NB4 (cell line): ENCODE measurements around the gene CHML.

Source experiments
- MAX ChIP-seq: IDR thresholded peaks from 2 replicates; pipeline ENCODE4 v1.6.1; 2011; ENCODE audit warnings: low read depth, low read length
- POLR2A ChIP-seq: IDR thresholded peaks from 2 replicates; pipeline ENCODE4 v1.6.1; 2011; ENCODE audit warnings: mild to moderate bottlenecking; ENCODE audit not compliant: insufficient read length; ENCODE audit errors: extremely low read depth
- TF ChIP-seq, protein P1 (sequence below): IDR thresholded peaks from one replicate; pipeline ENCODE4 v1.5.1; 2012; ENCODE audit warnings: low read depth, low read length

GRCh38 chr1:241610056-241610815, 29.9 kb downstream of the CHML start:
- TF ChIP-seq POLR2A: no peak
- TF ChIP-seq, protein P1, sequence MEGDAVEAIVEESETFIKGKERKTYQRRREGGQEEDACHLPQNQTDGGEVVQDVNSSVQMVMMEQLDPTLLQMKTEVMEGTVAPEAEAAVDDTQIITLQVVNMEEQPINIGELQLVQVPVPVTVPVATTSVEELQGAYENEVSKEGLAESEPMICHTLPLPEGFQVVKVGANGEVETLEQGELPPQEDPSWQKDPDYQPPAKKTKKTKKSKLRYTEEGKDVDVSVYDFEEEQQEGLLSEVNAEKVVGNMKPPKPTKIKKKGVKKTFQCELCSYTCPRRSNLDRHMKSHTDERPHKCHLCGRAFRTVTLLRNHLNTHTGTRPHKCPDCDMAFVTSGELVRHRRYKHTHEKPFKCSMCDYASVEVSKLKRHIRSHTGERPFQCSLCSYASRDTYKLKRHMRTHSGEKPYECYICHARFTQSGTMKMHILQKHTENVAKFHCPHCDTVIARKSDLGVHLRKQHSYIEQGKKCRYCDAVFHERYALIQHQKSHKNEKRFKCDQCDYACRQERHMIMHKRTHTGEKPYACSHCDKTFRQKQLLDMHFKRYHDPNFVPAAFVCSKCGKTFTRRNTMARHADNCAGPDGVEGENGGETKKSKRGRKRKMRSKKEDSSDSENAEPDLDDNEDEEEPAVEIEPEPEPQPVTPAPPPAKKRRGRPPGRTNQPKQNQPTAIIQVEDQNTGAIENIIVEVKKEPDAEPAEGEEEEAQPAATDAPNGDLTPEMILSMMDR: no peak
- no peak for TF ChIP-seq MAX
